Neural progenitor cell (in vitro differentiated cells): ENCODE results near the gene MZB1.

Source experiments
- EZH2 ChIP-seq: fragments of 200-600 bp; sonication (generic); IDR thresholded peaks from 2 replicates; pipeline ENCODE4 v1.6.1; 2017; ENCODE audit warnings: antibody characterized with exemption, mild to moderate bottlenecking, moderate library complexity
- EZH2phosphoT487 ChIP-seq: fragments of 200-600 bp; sonication (generic); IDR thresholded peaks from 2 replicates; pipeline ENCODE4 v1.6.1; 2017; ENCODE audit warnings: antibody characterized with exemption
- TF ChIP-seq, protein P1 (sequence below): fragments of 200-600 bp; sonication (generic); IDR thresholded peaks from 2 replicates; pipeline ENCODE4 v1.5.1; 2017; ENCODE audit warnings: antibody characterized with exemption, mild to moderate bottlenecking

DNA sequence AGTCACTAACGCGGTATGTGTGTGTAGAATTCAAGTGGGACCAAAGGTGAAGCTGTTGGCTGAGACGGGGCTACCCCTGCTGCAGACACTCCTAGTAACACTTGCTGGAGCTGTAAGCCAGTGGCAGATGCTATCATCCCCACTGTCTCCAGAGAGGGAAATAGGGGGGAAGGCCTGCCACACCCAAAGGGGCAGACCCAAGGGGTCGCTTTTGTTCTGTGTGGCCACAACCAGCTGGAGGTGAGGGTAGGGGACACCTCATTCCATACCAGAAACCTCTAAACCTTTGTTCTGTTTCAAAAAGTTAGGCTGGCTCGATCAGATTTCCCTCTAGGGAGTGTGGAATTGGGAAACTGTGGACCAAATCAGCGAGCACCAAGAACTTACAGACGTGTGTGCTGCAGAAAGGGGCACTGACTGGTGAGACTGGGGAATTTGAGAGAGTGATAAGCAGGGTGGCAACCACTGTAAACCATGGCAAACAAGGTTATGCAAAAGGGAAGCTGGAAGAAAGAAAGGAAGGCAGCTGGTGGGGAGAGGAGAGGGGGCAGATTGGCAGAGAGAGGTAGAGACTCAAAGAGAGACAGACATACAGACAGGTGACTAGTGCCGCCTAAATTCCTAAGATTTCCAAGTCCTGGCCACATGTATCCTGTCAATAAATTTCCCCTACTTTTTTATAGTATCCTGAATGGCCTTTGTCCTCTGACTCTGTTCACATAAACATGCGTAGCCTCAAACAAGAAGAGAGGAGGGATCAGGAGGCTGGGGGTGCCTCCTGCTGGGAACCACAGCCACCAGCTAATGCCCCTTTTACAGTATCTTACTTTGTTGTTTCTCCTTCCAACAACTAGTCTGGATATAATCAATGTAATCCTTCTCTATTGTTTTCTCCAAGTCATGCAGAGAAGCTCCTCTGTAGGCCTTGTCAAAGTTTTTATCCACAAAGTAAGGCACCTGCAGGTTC is 29.8 kb upstream of the MZB1 start:
- TF ChIP-seq, protein P1, sequence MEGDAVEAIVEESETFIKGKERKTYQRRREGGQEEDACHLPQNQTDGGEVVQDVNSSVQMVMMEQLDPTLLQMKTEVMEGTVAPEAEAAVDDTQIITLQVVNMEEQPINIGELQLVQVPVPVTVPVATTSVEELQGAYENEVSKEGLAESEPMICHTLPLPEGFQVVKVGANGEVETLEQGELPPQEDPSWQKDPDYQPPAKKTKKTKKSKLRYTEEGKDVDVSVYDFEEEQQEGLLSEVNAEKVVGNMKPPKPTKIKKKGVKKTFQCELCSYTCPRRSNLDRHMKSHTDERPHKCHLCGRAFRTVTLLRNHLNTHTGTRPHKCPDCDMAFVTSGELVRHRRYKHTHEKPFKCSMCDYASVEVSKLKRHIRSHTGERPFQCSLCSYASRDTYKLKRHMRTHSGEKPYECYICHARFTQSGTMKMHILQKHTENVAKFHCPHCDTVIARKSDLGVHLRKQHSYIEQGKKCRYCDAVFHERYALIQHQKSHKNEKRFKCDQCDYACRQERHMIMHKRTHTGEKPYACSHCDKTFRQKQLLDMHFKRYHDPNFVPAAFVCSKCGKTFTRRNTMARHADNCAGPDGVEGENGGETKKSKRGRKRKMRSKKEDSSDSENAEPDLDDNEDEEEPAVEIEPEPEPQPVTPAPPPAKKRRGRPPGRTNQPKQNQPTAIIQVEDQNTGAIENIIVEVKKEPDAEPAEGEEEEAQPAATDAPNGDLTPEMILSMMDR: no peak
- TF ChIP-seq EZH2phosphoT487: peak; percentile 69
- no peak for TF ChIP-seq EZH2
